NCI-H146 treated with DMSO at 0.1 percent for 48 hours (cell line): ENCODE results near the gene FCN3.
A peak's percentile ranks its signal among the peaks of the same experiment; 100 is the strongest.

ENCODE experiments used
- DNase-seq: peaks from one replicate; lab custom pipeline; 2025; ENCODE audit not compliant: unreplicated experiment; lab: John Stamatoyannopoulos, UW

FCN3 gene

DNA sequence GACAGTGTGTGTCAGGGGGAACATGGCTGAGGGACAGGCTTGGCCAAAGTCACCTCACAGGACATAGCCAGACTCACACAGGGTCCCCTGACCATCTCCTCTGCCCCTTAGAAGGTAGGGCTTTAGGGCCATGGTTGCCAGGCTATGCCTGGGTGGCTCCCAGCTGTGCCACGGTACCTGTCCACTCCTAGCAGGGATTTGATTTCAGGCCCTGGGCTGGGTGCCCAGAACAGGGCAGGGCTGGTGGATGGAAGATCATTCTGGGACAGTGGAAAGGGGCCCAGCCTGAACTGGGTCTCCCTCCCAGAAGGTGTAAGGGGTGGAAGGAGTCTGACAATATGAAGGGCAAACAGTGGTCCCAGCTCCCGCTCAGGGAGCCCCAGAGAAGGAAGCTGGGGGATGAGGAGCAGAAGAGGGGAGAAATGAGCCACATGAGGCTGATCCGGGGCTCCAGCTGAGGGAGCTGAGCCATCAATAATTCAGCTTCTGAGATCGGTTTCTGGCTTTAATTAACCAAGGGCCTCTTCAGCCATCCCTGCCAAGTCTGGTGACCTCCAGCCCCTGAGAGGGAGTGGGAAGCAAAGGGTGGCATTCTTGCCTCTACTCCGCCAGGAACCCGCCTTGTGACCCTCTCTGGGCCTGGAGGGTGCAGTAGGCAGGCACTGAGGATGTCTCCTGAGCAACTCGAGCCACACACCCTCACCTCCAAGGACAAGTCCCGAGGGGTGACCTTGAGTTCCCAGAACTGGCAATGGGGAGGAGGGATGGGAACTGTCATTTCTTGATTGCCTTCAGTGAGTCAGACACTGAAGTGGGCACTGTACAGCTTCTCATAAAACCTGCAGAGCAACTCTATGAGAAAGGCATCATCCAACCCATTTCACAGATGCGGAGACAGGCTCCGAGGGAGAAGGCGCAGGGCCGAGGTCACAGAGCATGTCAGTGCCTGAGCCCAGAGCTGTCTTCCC lies 6.4 kb upstream of the FCN3 start:
- DNase-seq, result no peak

DNA sequence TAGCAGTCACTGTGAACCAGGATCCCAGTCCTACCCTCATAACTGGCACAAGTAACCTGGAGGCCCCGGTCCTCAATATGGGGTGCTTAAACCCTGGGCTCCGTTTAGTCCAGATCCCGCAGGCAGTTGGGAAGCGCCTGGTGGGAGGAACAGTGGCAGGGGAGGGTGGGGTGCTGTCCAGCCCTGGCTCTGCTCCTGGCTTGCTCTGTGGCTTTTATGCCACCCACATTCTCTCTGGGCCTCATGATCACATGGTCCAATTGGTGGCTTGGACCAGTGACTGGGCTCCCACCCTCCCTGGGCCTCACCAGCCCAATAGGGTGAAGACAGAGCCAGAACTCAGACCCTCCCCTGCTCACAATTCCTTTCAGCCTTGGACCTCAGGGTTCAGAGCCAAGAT lies 5.6 kb upstream of the FCN3 start:
- DNase-seq, result no peak

DNA sequence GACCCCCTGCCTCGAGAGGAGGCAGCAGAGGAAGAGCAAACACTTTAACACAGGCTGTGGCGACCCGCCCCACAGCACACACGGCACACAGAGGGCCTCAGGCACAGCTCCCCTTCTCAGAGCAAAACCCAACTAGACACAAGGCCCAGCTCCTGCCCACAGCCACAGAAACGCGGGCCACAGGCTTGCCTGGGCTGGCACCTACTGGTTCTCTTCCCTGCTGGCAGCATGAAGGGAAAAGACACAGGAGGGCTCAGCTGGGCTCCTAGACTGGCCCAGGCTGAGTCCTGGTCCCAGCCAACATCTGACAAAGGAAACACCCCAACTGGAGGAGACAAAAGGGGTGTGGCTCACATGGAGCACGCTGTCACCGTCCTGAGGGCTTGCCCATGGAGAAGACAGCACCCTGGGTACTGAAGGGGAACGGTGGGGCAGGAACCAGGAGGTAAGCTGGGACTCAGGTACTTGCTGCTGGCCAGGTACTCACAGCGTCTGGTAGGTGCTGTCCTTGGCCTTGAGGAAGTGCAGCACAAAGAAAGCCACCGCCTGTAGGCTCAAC lies 5.0 kb upstream of the FCN3 start:
- DNase-seq, result no peak

DNA sequence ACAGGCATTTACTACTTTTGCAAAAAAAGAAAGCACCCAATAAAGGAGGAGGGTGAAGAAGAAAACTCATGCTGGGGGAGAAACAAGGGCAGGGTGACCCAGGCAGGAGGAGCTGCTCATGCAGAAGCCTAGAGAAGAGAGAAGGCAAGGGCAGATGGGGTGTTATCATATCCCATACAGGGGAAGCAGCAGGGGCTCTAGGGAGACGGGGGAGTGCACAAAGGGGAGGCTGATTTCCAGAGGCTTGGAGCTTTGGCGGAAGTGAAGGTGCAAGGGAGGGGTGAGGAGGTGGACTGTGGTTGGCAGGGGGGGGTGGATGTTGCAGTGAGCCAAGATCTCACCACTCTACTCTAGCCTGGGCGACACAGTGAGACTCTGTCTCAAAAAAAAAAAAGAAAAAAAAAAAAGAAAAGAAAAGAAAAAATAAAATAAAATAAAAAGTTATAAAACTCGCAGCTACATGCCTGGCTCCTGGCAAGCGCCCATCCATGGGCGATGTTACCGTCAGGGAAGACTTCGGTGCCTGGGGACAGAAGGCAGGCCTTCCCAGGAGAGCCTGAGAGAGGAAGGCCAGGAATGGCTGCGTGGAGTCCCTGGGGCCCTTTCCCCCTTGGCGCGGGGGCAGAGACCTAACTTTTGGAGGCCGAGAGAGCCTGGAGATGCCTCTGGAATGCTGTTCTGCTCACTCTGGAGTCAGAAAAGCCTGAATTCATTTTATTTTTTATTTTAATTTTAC lies 3.3 kb upstream of the FCN3 start:
- no peak for DNase-seq

GRCh38 chr1:27372808-27373690 lies 1.6 kb downstream of the FCN3 start:
- DNase-seq, result no peak

GRCh38 chr1:27372022-27372807 lies 2.4 kb downstream of the FCN3 start:
- DNase-seq, result no peak

DNA sequence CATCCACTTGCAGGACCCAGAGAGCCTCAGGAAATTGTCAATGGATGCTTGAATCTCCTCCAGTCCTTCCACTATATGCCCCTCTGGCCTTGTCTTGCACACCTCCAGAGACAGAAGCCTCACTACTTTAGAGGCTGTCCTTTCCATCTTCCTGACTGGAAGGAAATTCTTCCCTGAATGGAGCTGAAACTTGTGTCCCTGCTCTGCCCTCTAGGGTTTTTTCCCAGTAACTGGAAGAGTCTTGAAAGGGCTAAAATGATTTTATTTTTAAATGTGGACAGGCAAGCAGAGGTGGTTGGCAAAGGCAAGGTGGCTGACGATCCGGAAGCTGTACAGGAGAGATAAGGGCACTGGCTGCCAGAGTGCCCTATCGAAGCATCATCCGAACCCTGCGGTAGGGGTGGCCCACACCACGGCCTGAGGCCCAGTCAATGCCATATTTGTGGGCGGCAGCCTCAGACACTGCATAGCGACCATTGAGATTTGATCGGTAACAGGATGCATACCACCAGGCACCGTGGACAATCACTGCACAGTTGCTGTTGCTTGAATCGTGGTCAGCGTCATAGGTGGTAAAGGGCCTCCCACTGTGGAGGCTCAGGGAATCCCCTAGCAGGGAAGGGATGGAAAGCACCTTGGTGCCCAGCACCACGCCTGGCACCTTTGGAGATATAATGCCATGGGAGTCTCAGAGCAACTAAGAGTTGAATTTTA lies 5.6 kb downstream of the FCN3 start:
- no peak for DNase-seq

GRCh38 chr1:27367160-27367650 lies 7.4 kb downstream of the FCN3 start:
- DNase-seq, result no peak

DNA sequence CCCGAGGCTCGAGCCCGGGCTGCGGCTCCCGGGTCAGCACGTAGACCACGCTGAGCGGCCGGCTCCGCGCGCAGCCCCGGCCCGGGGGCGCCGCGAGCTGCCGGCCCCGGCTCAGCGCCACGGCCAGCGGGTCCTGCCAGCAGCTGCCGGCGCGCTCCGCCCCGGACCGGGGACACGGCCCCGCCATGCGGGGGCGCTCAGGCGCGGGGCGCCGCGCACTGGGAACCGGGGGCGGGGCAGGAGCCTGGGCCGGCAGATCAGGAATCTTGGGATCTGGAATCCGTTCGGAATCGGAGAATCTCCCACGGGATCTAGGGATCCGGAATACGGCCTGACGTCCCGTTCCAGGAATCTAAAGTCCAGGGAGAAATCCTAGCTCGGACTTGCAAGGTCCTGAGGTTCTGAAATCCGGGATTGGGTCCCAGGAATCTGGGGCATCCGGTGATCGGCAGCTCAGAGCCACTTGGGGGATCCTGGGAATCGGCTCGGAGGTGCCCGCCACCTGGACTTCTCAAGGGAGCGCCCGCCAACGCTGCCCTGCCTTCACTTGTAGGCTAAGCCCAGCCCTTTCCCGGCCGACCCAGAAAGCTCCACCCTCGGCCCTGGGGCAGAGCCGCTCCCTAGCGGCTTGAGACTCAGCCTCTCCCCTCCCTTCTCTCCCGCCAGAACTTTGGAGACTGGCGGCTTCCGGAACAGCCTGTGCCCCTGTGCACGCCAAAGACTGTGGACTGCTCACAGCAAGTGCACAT lies 8.0 kb downstream of the FCN3 start, which contains the start of gene MAP3K6:
TSS of gene MAP3K6 (minus strand) at position 551 of the 749 bp plus-strand sequence. CDS start at position 187, 364 bp downstream.
- peak; percentile 13 for DNase-seq

- DNase-seq, result peak; percentile 19
Measured at GRCh38 chr1:27366113-27366410, 8.6 kb downstream of the FCN3 start.

DNA sequence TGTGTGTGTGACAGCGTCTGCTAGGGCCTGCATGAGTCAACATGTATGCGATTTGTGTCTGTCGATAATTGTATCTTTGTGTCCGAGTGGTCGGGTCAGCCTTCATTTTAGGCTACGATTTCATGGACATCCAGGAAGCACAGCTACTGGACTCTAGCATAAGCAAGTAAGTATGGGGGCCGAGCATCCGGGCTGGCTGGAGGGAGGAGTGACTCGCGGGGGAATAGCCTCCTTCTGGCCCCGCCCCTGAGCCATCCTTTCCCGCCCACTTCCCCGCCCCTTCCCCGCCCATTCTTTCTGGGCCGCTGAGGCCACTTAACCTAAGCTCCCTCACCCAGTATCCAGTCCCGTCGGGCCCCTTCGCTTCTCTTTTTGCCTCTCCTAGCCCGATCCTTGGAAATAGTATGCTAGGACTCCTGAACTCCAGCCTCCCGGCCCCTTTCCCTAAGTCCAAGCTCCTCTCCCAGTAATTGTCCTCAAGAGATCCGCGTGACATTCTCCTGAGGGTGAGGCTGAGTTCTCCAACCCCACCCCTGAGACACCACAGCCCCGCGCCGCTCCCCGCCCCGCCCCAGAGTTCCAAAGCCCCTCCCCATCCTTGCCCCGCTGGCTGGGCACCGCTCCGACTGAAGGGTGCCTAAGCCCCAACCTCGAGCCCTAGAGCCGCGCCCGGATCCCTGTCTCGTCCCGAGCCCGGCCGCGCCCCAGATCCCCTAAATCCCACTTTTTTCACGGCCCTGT lies 9.1 kb downstream of the FCN3 start:
- DNase-seq, result peak; percentile 71

GRCh38 chr1:27364696-27365371 lies 9.8 kb downstream of the FCN3 start:
- no peak for DNase-seq

- no peak for DNase-seq
Measured at GRCh38 chr1:27363766-27364695, 10.6 kb downstream of the FCN3 start.

DNA sequence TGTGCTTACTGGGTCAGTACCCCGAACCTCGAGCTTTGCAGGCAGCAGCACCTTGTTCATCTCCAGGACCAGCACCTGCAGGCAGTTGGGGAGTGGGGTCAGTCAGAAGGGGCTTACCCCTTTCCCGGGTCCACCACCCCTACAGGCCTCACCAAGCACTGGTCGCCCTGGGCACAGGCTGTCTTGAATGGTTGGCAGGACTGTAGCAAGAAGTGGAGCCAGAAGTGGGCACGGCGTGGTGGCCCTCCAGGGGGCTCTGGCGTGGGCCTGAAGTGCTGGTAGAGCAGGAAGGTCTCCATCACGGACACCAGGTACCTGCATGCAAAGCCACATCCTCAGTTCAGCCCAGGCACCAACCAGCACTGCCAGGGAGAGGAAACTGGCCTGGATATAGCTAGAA lies 13.1 kb downstream of the FCN3 start:
- DNase-seq, result no peak

- no peak for DNase-seq
Measured at GRCh38 chr1:27361044-27361402, 13.6 kb downstream of the FCN3 start.
